Stimulated activated CD8-positive, alpha-beta memory T cell treated with anti-CD3 and anti-CD28 coated beads, Interleukin-15, amount 100 ng/mL, for 24 hours (primary cell): ENCODE results near the gene USP32.

Experiments used
- DNase-seq: peaks from one replicate; pipeline ENCODE4 v3.0.0-alpha.2; 2020; ENCODE audit warnings: low read depth

The USP32 gene

DNA sequence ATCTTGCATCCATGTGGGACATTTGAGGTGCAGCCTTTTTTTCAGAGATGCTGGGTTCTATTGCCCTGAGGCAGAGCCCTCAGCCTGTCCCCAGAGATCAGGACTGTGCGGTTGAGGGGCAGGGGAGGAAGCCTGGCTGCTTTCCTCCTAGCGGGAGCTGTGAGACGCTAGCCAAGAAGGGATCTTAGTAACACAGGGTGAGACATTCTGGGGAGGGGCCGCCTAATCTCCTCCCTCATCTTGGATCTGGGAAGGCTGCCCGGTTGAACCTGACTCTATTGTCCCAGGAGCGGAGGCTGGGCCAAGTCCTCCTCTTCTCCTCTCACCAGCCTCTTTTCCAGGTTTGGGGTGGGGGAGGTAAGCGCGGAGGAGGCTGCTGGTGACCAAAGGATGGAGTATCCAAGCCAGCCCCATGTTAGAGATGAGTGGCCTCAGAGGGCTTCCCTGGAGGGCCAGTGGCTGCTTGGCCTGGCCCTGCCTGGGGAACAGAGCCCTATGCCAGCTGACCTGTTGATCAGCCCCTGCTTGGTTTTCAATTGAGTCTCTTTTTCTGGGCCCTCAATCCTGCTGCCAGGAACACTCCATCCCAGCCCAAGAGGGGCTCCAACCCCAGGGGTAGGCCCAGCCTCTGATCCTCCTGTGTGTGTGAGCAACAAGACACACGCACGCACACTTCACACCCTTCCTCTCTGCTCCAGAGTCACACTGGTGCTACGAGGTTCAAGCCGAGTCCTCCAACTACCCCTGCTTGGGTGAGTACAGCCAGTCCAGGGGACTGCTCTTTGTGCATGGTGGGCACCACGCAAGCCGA, 237.1 kb downstream of the USP32 start:
- no peak for DNase-seq

- no peak for DNase-seq
Observed at GRCh38 chr17:60153606-60154390, 238.1 kb downstream of the USP32 start.

DNA sequence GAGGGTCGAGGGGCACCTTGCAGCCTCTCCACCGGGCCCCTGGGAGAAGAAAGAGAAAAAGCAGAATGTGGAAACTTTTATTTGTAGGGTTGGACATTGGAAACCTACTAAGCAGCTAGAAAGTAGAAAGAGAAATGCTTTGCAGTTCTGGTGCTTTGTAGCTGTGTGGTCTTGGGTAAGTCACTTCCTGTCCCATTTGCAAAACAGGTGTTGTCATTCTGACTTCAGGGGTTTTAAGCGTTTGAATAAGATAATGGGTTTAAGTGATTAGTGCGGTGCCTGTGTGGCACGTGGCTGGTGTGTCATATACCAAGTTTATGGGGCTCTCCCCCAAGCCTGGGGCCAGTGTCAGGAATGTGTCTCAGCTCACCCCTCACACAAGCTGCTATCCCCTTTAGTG, 240.6 kb downstream of the USP32 start:
- DNase-seq: no peak

DNA sequence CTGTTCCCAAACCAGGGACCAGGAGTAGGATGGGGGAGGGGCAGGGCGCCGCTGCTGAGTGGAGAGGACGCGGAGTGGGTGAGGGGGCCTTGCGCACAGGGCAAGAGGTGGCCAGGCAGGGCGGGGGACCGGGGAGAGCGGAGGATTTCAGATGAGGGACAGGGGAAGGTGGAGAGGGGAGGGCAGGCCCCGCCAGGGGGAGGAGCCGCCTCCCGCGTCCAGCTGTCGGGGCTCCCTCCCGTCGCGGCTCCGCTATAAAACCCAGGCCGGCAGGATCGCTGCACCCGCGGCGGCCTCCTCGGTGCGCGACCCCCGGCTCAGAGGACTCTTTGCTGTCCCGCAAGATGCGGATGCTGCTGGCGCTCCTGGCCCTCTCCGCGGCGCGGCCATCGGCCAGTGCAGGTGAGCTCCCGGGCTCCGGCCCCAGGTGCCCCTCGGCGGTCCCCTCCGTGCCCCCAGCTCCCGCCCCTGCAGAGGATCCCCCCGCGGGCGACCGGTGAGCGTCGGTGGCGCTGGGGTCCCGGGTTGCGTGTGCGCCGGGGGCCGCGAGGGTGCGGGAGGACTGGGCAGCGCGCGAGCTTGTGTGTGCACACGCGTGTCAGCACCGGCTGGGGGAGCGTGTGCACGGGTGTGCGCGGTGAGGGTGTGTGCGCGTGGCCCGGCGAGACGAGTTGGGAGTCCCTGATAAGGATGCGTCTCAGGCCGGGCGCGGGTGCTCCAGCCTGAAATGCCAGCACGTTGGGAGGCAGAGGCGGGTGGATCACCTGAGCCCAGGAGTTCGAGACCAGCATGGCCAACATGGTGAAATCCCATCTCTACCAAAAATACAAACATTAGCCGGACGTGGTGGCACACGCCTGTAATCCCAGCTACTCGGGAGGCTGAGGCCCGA, 242.0 kb downstream of the USP32 start, which contains the start of gene CA4:
CA4 (plus strand) TSS at position 283 of the 892 bp plus-strand sequence; CDS start at position 345, 62 bp downstream.
- no peak for DNase-seq

DNA sequence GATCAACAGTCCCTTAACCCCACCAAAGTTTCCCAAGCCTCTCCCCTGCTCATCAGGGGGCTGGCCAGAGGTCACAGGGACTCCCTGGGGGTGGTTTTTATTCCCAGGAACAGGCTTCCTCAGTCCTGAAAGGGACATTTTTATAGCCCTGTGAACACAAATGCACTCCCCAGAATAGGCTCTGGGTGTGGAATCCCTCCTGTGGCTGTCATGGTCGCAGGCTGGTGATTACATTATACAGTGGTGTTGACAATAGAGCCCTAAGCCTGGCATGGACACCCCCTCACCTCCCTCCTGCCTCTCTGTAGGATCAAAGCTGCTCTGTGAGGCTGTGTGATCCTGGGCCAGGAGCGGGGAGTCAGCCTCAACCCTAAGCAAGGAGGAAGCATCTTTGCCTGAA, 243.6 kb downstream of the USP32 start:
- no peak for DNase-seq

DNA sequence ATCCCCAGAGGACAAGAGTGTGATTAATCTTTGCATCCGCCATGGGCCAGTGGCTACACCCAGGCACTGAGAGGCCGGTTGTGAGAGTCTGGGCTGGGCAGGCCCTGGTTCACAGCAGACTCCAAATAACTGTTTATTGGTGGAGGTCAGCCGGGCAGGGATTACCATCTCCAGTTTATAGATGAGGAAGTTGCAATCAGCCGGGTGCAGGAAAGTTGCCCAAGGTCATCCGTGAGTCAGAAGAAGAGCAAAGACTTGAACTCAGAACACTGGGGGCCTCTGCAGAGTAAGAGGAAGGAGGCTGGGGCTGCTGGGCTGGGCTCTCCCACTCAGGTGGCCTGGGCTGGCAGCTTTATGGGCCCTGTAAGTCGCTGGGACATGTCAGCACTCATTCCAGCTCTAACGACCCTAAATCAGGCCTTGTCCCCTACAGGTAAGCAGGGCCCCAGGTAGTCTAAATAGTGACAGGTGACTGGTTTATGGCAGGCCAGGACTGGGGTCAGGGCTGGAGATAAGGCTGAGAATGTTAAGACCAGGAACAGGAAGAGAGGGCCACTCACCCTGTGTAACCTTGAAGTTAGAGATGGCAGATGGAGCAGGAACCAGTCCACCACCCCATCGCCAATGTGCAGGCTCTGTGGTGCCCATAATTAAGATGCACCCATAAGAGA, 244.2 kb downstream of the USP32 start:
- DNase-seq: no peak

GRCh38 chr17:60146206-60146605, 245.7 kb downstream of the USP32 start:
- DNase-seq: no peak

DNA sequence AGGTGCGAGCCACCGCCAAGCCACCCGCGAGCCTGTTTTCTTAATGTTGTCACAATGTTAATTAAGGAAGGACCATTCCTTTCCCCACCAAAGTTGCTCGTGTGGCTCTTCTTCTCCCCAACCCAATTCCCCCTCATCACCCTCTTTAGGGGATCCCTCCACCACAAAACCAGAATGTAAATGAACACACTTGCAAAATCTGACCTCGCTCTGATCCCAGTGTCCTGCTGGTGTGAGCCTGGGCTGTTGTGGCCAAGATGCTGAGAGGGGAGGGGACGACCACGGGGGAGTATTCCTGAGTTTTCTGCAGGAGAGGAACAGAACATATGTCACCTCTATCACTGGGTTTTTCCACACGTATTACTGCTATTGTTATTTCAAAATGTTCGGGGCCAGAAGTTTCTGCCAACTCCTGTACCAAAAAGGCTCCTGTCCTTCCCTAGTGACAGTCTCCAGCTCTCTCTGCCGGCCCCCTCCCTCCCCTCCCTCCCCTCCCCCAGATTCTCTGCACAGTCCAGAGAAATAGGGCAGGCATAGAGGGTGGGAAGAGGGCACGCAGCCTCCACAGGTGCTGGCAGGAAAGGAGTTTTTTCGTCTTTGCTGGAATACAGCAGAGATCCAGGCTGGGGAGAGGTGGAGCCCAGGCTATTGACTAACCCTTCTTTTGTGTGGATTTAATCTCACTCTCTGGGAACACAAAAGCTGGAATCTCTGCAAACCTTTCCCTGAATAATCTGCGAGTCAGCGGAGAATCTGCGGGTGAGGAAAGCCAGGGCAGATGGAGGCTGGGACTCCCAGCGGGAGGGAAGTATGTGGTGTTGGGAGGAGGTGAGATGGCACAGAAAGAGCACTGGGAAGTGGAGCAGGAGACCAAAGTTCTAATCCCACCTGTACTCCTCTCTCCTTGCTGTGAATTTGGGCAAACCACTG, 246.7 kb downstream of the USP32 start:
- no peak for DNase-seq

DNA sequence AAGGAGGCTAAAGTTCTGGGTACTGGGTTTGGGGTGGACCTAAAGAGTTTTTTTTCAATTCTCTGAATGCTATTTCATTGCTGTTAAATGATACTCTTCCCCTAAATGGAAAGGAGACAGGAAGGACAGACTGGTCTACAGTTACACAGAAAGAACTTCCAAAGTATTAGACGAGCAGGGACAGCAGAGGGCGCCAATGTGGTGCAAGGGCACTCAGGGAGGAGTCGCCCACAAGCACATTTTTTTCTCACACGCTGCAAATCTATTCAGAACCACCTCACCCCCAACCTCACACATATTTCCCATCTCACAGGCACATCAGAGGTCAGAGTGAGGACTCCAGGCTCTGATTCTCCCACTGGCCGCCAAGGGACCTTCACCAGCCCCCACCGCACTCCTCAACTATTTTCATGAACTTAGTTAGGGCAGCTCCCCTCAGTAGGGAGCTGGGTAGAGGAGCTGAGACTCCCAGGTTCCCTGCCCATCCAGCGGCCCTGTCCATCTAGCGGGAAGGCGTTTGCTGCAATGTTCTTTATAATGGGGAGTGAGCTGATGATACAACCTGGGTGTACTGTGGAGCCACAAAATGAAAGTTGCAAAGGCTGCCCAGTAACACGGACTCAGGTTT, 248.9 kb downstream of the USP32 start:
- peak; percentile 48 for DNase-seq

GRCh38 chr17:60141111-60142018, 250.6 kb downstream of the USP32 start:
- DNase-seq: no peak

DNA sequence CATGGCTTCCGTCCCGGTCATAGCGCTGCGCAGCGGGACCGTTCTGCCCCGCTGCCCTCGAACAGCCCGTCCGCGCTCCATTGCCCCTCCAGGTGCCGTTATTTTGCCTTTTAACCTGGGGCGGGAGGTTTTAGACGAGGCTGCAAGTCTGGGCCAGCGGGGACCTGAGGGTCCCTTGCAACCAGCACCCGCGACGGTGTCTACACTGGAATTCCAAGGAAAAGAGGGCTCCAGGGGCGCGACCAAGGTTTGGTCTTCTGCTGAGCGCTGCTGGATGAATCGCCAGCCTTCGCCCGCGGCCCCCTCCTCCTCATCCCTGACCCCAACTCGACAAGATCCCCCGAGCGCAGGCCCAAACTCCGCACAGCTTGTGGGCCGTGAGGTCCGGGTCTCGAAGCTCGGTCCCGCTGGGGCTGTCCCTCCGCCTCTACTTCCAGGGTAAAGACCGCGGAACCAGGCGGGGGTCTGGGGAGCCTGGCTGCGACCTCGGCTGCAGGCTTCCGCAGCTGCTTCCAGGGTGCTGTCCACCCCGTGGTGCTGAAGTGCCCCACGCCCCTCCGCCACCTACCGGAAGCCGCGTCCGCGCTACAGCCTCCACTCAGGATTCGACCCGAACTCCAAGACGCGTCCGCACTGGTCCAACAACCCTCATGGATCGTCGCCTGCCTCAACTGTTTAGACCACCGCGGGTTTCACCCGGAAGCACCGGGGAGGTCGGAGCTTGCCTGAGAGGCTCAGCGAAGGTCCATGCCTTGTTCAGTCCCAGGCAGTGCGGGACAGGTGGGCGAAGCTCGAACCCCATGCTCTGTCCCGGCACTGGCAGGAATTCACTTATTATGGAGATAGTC, 252.3 kb downstream of the USP32 start:
- DNase-seq: peak; percentile 38

DNA sequence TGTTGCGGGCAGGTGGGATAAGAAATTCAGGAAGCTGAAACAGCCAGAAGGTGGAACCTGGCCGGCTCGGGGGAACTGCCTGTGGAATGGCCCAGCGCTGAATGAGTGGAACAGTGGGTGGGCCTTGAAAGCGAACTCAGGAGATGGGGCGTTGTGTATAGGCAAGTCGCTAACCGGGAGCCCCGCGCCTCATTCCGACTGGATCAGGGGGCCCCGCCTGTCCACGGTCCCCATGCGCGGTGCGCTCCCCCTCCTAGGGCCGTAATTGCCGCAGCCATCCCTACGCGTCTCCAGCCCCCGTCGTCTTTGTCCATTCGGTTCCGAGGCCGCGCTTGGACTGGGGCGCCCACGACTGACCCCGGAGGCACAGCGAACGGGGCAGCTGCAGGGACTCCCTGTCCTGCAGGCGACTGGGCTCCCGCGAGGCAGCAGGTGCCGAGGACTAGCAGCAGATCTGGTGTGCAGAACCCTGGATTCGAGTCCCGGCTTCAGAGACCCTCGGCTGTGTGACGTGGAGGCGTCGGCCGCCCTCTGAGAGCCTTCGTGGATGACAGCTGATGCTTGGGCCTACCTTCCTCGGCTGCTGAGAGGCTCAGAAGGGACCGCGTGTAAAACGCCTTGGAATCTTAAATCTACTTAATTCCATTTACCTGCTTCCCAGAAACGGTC, 253.0 kb downstream of the USP32 start:
- DNase-seq: no peak

DNA sequence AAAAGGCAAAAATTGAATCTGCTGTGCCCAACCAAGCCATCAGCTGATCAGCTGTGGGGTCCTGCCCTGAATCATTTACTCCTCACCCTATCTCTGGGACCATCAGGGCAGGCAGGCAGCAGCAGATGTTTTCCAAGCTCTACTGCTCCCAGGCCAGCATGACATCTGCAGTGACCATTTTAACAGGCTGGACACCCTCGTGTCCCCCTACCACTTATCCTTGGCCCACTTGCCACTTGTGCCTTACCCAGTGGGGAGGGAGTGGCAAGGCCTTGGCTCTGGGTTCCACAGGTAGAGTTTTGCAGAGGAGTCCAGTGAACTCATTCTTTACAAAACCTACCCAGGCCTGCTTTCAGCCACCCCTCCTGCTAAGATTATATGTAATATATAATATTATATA, 254.2 kb downstream of the USP32 start:
- DNase-seq: no peak

- DNase-seq: no peak
Observed at GRCh38 chr17:60135951-60136666, 255.8 kb downstream of the USP32 start.

- peak; percentile 35 for DNase-seq
Observed at GRCh38 chr17:60135151-60135950, 256.6 kb downstream of the USP32 start.
